ENCODE measurements around the gene ZKSCAN2.

The ZKSCAN2 gene

GRCh38 chr16:25224731-25225319 lies 32.8 kb downstream of the ZKSCAN2 start:
- H3K4me3 ChIP-seq (ENCODE audit: low read depth, low read length): no peak overlapping the region

GRCh38 chr16:25223964-25224363 lies 33.7 kb downstream of the ZKSCAN2 start:
- H3K4me3 ChIP-seq (ENCODE audit: low read depth, low read length): no peak overlapping the region

- no peak overlapping the region for H3K4me3 ChIP-seq (ENCODE audit: low read depth, low read length)
Measured at GRCh38 chr16:25222959-25223358, 34.7 kb downstream of the ZKSCAN2 start.

- no peak overlapping the region for H3K4me3 ChIP-seq (ENCODE audit: low read depth, low read length)
Measured at GRCh38 chr16:25219070-25219737, 38.4 kb downstream of the ZKSCAN2 start.

- H3K4me3 ChIP-seq (ENCODE audit: low read depth, low read length): no peak overlapping the region
Measured at GRCh38 chr16:25217921-25218320, 39.7 kb downstream of the ZKSCAN2 start.

- no peak overlapping the region for H3K4me3 ChIP-seq (ENCODE audit: low read depth, low read length)
Measured at GRCh38 chr16:25217112-25217511, 40.5 kb downstream of the ZKSCAN2 start.

GRCh38 chr16:25213709-25214397 lies 43.8 kb downstream of the ZKSCAN2 start:
- no peak overlapping the region for H3K4me3 ChIP-seq (ENCODE audit: low read depth, low read length)

GRCh38 chr16:25212636-25213035 lies 45.0 kb downstream of the ZKSCAN2 start:
- no peak overlapping the region for H3K4me3 ChIP-seq (ENCODE audit: low read depth, low read length)

GRCh38 chr16:25210758-25211157 lies 46.9 kb downstream of the ZKSCAN2 start:
- no peak overlapping the region for H3K4me3 ChIP-seq (ENCODE audit: low read depth, low read length)

GRCh38 chr16:25199457-25199856 lies 58.2 kb downstream of the ZKSCAN2 start:
- H3K4me3 ChIP-seq (ENCODE audit: low read depth, low read length): no peak overlapping the region

- no peak overlapping the region for H3K4me3 ChIP-seq (ENCODE audit: low read depth, low read length)
Measured at GRCh38 chr16:25198021-25198420, 59.6 kb downstream of the ZKSCAN2 start.

GRCh38 chr16:25194273-25194878 lies 63.3 kb downstream of the ZKSCAN2 start:
- H3K4me3 ChIP-seq (ENCODE audit: low read depth, low read length): no peak overlapping the region

- H3K4me3 ChIP-seq (ENCODE audit: low read depth, low read length): no peak overlapping the region
Measured at GRCh38 chr16:25192096-25192495, 65.5 kb downstream of the ZKSCAN2 start.

GRCh38 chr16:25189305-25189704 lies 68.3 kb downstream of the ZKSCAN2 start:
- no peak overlapping the region for H3K4me3 ChIP-seq (ENCODE audit: low read depth, low read length)

- no peak overlapping the region for H3K4me3 ChIP-seq (ENCODE audit: low read depth, low read length)
Measured at GRCh38 chr16:25187491-25187795, 70.2 kb downstream of the ZKSCAN2 start.

Measured in iPS-11a (cell line).